H1 (cell line): ENCODE measurements around the gene PDLIM4. TPM values are rescaled to one million over a fixed set of nuclear protein-coding genes. Genes with fewer than 3 reads are reported as not detected.

Source experiments
- CTCF ChIA-PET: fragments of 300-600 bp; sonication (Branson Sonifier 250); formaldehyde crosslinking; loops from one replicate; lab custom pipeline; 2021; ENCODE audit not compliant: partially characterized antibody; lab: Charles Lee
- POLR2A ChIA-PET: fragments of 300-600 bp; sonication (Branson Sonifier 250); formaldehyde crosslinking; loops from one replicate; lab custom pipeline; 2021; ENCODE audit warnings: inconsistent platforms; ENCODE audit not compliant: partially characterized antibody; lab: Charles Lee
- DNase-seq, 2 experiments: peaks; one replicate each; pipeline versions ENCODE4 v3.0.0 to v3.0.0-alpha.2; 2010 to 2022; ENCODE audit warnings: low spot score in 2 of 2, low read depth in 1 of 2, mixed read lengths in 1 of 2
- FAIRE-seq: peaks from 2 replicates; lab custom pipeline; 2011; peaks lifted over from hg19 to GRCh38; lab: Jason Lieb, UNC
- H2AFZ ChIP-seq: 2 replicates; pipeline ENCODE4 v1.8.1; 2012; ENCODE audit warnings: low read length, inconsistent platforms
- H2AK5ac ChIP-seq: 2 replicates; pipeline ENCODE4 v1.6.1; 2013; ENCODE audit warnings: low read depth, low read length
- H2BK120ac ChIP-seq: replicated peaks from 2 replicates; pipeline ENCODE3; 2013; ENCODE audit warnings: low read depth, low read length, inconsistent platforms
- H2BK12ac ChIP-seq: 2 replicates; pipeline ENCODE4 v1.6.1; 2013; ENCODE audit warnings: low read depth, low read length
- H2BK15ac ChIP-seq: 2 replicates; pipeline ENCODE4 v1.6.1; 2013; ENCODE audit warnings: low read length
- H2BK20ac ChIP-seq: 2 replicates; pipeline ENCODE4 v1.6.1; 2013; ENCODE audit warnings: low read length
- H2BK5ac ChIP-seq: 2 replicates; pipeline ENCODE4 v1.6.1; 2013; ENCODE audit warnings: low read depth, low read length
- H3K14ac ChIP-seq: 2 replicates; pipeline ENCODE4 v1.6.1; 2013; ENCODE audit warnings: inconsistent platforms; ENCODE audit not compliant: insufficient read length
- H3K18ac ChIP-seq: 2 replicates; pipeline ENCODE4 v1.6.1; 2013; ENCODE audit warnings: low read length; ENCODE audit errors: extremely low read depth
- H3K23ac ChIP-seq: 2 replicates; pipeline ENCODE4 v1.6.1; 2013; ENCODE audit warnings: inconsistent platforms; ENCODE audit not compliant: insufficient read length
- H3K23me2 ChIP-seq: 2 replicates; pipeline ENCODE4 v1.6.1; 2013; ENCODE audit warnings: low read depth, low read length
- H3K27ac ChIP-seq: 2 replicates; pipeline ENCODE4 v1.6.1; 2011; ENCODE audit warnings: low read depth, low read length, inconsistent platforms
- H3K27me3 ChIP-seq, 4 experiments: replicated peaks in 1 of 4; 1 replicate in 1 of 4; 2 replicates in 3 of 4; pipeline versions ENCODE4 v1.6.1 to v1.8.1; 2011 to 2013; ENCODE audit warnings: low read length in 3 of 4, mild to moderate bottlenecking in 3 of 4, inconsistent platforms in 2 of 4, mixed read lengths in 2 of 4, moderate library complexity in 1 of 4; ENCODE audit not compliant: control insufficient read depth in 3 of 4, insufficient read depth in 3 of 4; ENCODE audit errors: extremely low read depth in 1 of 4
- H3K36me3 ChIP-seq, 4 experiments: 2 replicates each; pipeline versions ENCODE4 v1.6.1 to v1.8.1; 2011 to 2013; ENCODE audit warnings: mild to moderate bottlenecking in 4 of 4, low read length in 3 of 4, moderate library complexity in 2 of 4, control low read depth in 1 of 4, inconsistent platforms in 1 of 4; ENCODE audit not compliant: insufficient read depth in 4 of 4, control insufficient read depth in 2 of 4
- H3K4ac ChIP-seq: replicated peaks from 2 replicates; pipeline ENCODE3; 2013; ENCODE audit warnings: low read length, low read depth, mixed read lengths, inconsistent platforms; ENCODE audit not compliant: insufficient read length
- H3K4me1 ChIP-seq, 4 experiments: replicated peaks in 1 of 4; 1 replicate in 1 of 4; 2 replicates in 3 of 4; pipeline versions ENCODE4 v1.6.1 to v1.8.1; 2011 to 2013; ENCODE audit warnings: low read length in 3 of 4, inconsistent platforms in 2 of 4, mixed read lengths in 1 of 4; ENCODE audit not compliant: insufficient read depth in 4 of 4, control insufficient read depth in 3 of 4
- H3K4me2 ChIP-seq, 2 experiments: 2 replicates each; pipeline versions ENCODE4 v1.6.1 to v1.8.1; 2011 to 2013; ENCODE audit warnings: low read depth in 2 of 2, low read length in 2 of 2, control low read depth in 1 of 2, inconsistent platforms in 1 of 2, mild to moderate bottlenecking in 1 of 2; ENCODE audit not compliant: insufficient read depth in 1 of 2
- H3K4me3 ChIP-seq, 4 experiments: fragments of 200-600, 300-600 bp in 1 of 4; sonication (generic), shearing (Covaris generic), sonication (Bioruptor Twin) in 1 of 4; 2 replicates each; pipeline versions ENCODE4 v1.5.1 to v1.8.1; 2011 to 2016; ENCODE audit warnings: low read length in 4 of 4, low read depth in 3 of 4, control low read depth in 2 of 4, inconsistent platforms in 2 of 4, mild to moderate bottlenecking in 2 of 4, mixed read lengths in 1 of 4, moderate library complexity in 1 of 4; ENCODE audit not compliant: insufficient read depth in 2 of 4; ENCODE audit errors: extremely low read depth in 1 of 4
- H3K56ac ChIP-seq: replicated peaks from 2 replicates; pipeline ENCODE3; 2013; ENCODE audit warnings: low read depth, mild to moderate bottlenecking, mixed read lengths, low read length, inconsistent platforms; ENCODE audit not compliant: insufficient read length
- H3K79me1 ChIP-seq: 2 replicates; pipeline ENCODE4 v1.6.1; 2013; ENCODE audit warnings: low read depth, low read length, control low read depth
- H3K79me2 ChIP-seq, 2 experiments: 2 replicates each; pipeline versions ENCODE4 v1.6.1 to v1.8.1; 2012 to 2013; ENCODE audit warnings: low read length in 2 of 2, mild to moderate bottlenecking in 2 of 2, inconsistent platforms in 1 of 2; ENCODE audit not compliant: insufficient read depth in 2 of 2, control insufficient read depth in 1 of 2
- H3K9ac ChIP-seq, 4 experiments: replicated peaks in 1 of 4; 1 replicate in 1 of 4; 2 replicates in 3 of 4; pipeline versions ENCODE4 v1.6.1 to v1.8.1; 2011 to 2013; ENCODE audit warnings: low read depth in 3 of 4, low read length in 3 of 4, control low read depth in 2 of 4, mild to moderate bottlenecking in 2 of 4, moderate library complexity in 2 of 4, inconsistent platforms in 1 of 4; ENCODE audit errors: extremely low read depth in 1 of 4
- H3K9me3 ChIP-seq, 2 experiments: 2 replicates each; pipeline versions ENCODE4 v1.6.1 to v1.8.1; 2012 to 2013; ENCODE audit warnings: mild to moderate bottlenecking in 2 of 2, moderate library complexity in 2 of 2, control low read depth in 1 of 2, inconsistent platforms in 1 of 2, low read depth in 1 of 2, low read length in 1 of 2, mixed read lengths in 1 of 2; ENCODE audit not compliant: insufficient read depth in 2 of 2
- H4K20me1 ChIP-seq, 2 experiments: replicated peaks in 1 of 2; 2 replicates each; pipeline versions ENCODE3 to v1.8.1; 2011 to 2013; ENCODE audit warnings: inconsistent platforms in 2 of 2, low read length in 2 of 2, mild to moderate bottlenecking in 1 of 2; ENCODE audit not compliant: insufficient read depth in 2 of 2, control insufficient read depth in 1 of 2
- H4K5ac ChIP-seq: 2 replicates; pipeline ENCODE4 v1.6.1; 2013; ENCODE audit warnings: low read length, low read depth, mixed read lengths, inconsistent platforms; ENCODE audit not compliant: insufficient read length
- H4K8ac ChIP-seq: 2 replicates; pipeline ENCODE4 v1.8.0; 2013; ENCODE audit warnings: mild to moderate bottlenecking, moderate library complexity, low read length, inconsistent platforms; ENCODE audit not compliant: insufficient read depth; ENCODE audit errors: extremely low read depth
- H4K91ac ChIP-seq: replicated peaks from 2 replicates; pipeline ENCODE3; 2013; ENCODE audit warnings: low read length, mixed read lengths, inconsistent platforms; ENCODE audit not compliant: insufficient read length
- CBX5 ChIP-seq: fragments of 300-800, 300-1000 bp; sonication (generic); IDR thresholded peaks from 2 replicates; pipeline ENCODE4 v1.7.1; 2016; ENCODE audit warnings: antibody characterized with exemption, low read length, low read depth
- CBX8 ChIP-seq: fragments of 300-800, 300-1000 bp; sonication (generic); IDR thresholded peaks from 2 replicates; pipeline ENCODE4 v1.7.1; 2016; ENCODE audit warnings: low read depth, low read length, borderline replicate concordance
- CHD1 ChIP-seq: IDR thresholded peaks from 2 replicates; pipeline ENCODE4 v1.6.1; 2012; ENCODE audit warnings: low read depth, low read length, improper control_type of control experiment
- MAX ChIP-seq: IDR thresholded peaks from 2 replicates; pipeline ENCODE4 v1.6.1; 2012; ENCODE audit warnings: inconsistent platforms
- PHF8 ChIP-seq: fragments of 200-600 bp; sonication (generic); conservative IDR thresholded peaks from 2 replicates; pipeline ENCODE4 v1.7.1; 2012; ENCODE audit warnings: low read depth, mild to moderate bottlenecking, inconsistent platforms, low read length, moderate library complexity
- SP4 ChIP-seq: IDR thresholded peaks from 2 replicates; pipeline ENCODE4 v1.6.1; 2012; ENCODE audit warnings: low read length, inconsistent platforms
- SRF ChIP-seq: IDR thresholded peaks from 2 replicates; pipeline ENCODE4 v1.6.1; 2011; ENCODE audit warnings: mild to moderate bottlenecking, low read depth, low read length, moderate library complexity
- TBP ChIP-seq: IDR thresholded peaks from 2 replicates; pipeline ENCODE4 v1.6.1; 2011; ENCODE audit warnings: low read depth, low read length, improper control_type of control experiment
- TEAD4 ChIP-seq: IDR thresholded peaks from 2 replicates; pipeline ENCODE4 v1.6.1; 2012; ENCODE audit warnings: low read depth, low read length, inconsistent platforms, mixed read lengths
- WGBS, 2 experiments: shearing (Covaris generic) in 1 of 2; methylation state at CpG; one replicate each; pipeline versions ENCODE4 v1.1.6 to v1.1.7; 2013 to 2015; ENCODE audit warnings: low lambda C conversion rate in 2 of 2, mixed read lengths in 2 of 2, inconsistent platforms in 1 of 2, low coverage in 1 of 2, missing lambda C conversion rate in 1 of 2; ENCODE audit not compliant: insufficient replicate concordance in 2 of 2, insufficient coverage in 1 of 2, insufficient read length in 1 of 2; ENCODE audit errors: extremely low coverage in 1 of 2, missing lambda C conversion rate in 1 of 2; 5-methylcytosine and 5-hydroxymethylcytosine counted together
- polyA plus RNA-seq, 7 experiments: library from polyadenylated mRNA; depleted of rRNA in 3 of 7; stranded (reverse) in 5 of 7; unstranded in 2 of 7; fragments of >200 nt in 5 of 7; fragments of 200-250 nt in 2 of 7; gene quantifications; 1 replicate in 5 of 7; 2 replicates in 1 of 7; 4 replicates in 1 of 7; pipeline versions ENCODE4 v1.2.1 to v1.2.3, GENCODE V29; 2011 to 2013; ENCODE audit warnings: missing spikeins in 2 of 7, mixed read lengths in 2 of 7
- total RNA-seq: library from RNA; stranded (reverse); fragmentation: NEBNext Ultra II Directional; extraction: Animal tissue kit (Norgen Biotek cat#: 25700); gene quantifications from 2 replicates; pipeline ENCODE4 v1.2.1, GENCODE V29; 2021

Gene PDLIM4
- total and polyA plus RNA-seq, 2 of the 8 experiments (the other 6 are each of a cell fraction or from before 2014, with no cell fraction given) = 10.7 to 29.1 TPM

- Histone ChIP-seq H2BK12ac (no peak overlapping the region), H2BK120ac (no peak overlapping the region), H3K4ac (no peak overlapping the region), H3K23ac (no peak overlapping the region), H2AK5ac (no peak overlapping the region), H3K9me3 (no peaks in the 10 kb centered on the region), H3K27me3 (no peaks in the 10 kb centered on the region), H4K91ac (no peak overlapping the region), H3K18ac (no peak overlapping the region), H2BK5ac (no peak overlapping the region), H3K4me3 (no peak overlapping the region), H3K23me2 (no peaks in the 10 kb centered on the region), H4K5ac (no peak overlapping the region), H2AFZ (no peak overlapping the region), H3K56ac (no peak overlapping the region), H3K14ac (no peak overlapping the region), H2BK15ac (no peak overlapping the region), H2BK20ac (no peak overlapping the region), H3K79me2 (no peaks in the 10 kb centered on the region), H3K9ac (no peak overlapping the region), H4K8ac (no peak overlapping the region)
- FAIRE-seq (no peak), DNase-seq (no peak)
- 94% methylated on average over 7 of the region's 7 CpGs; no CpG with 5 or more reads in 1 of the 2 experiments for WGBS, 2 experiments
- TF ChIP-seq TEAD4 (no peak), TBP (no peak), CBX5 (no peak), SRF (no peak), CHD1 (no peak), MAX (no peak), CBX8 (no peak), PHF8 (no peak), SP4 (no peak)
- TF ChIP-seq, all 59 proteins: peak for 0
- Histone ChIP-seq H3K4me1 (no peaks in the 10 kb centered on the region), H4K20me1 (peaks cover 0 to 2% of the 10 kb centered on the region in 2 experiments), H3K36me3 (no peaks in the 10 kb centered on the region; a peak in 1 of 8 replicates), H3K79me1 (no peaks in the 10 kb centered on the region), H3K27ac (no peak overlapping the region), H3K4me2 (no peak overlapping the region)
- ChIA-PET CTCF (no interaction called here), POLR2A (no interaction called here)
These were observed 43.8 kb upstream of the PDLIM4 start for GRCh38 chr5:132213666-132214065.
